Measurements from ENCODE around the gene SMIM33.
A peak's percentile ranks its signal among the peaks of the same experiment; 100 is the strongest.
"Not testable (repeated sequence)": the region's sequence is repeated elsewhere in the genome, so short reads cannot be mapped to it uniquely, and the experiment has no call there.

SMIM33 gene

DNA sequence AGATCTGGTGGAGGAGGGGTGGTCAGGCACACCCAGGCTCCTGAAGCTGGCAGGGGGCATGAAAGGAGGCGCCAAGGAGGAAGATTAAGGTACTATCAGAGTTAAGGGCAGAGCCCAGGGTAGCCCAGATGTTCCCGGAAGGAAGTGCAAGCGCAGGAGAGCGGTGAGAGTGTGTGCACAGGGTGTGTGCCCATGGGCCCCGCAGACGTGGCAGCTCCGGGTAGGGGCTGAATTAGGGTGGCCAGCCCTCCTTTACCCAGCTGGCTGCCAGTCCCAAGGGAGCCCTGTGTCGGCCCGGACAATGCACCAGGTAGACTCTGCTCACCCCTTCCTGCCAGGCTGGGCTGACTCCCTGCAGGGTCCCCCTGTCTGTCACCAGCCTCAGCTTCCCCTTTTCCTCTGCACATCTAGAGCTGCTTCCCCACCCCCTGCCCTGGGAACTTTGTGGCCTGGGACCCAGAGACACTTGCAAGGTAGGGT lies at the start of gene SMIM33:
TSS of gene SMIM33 (plus strand) at position 184 of the 480 bp plus-strand sequence. CDS start at position 302, 118 bp downstream.
- Histone ChIP-seq H3K27me3 (ENCODE audit: low read depth, low read length) (no peaks in the 10 kb centered on the region), H3K4me1 (ENCODE audit: control insufficient read depth in 1 of 2, insufficient read depth in 2 of 2, low read length in 2 of 2) (peaks cover 6 to 22% of the 10 kb centered on the region in 2 donors), H3K4me3 (ENCODE audit: low read depth in 1 of 2, low read length in 2 of 2) (peak within 1 kb of the TSS in 1 of 2 donors; percentile 16), H3K36me3 (ENCODE audit: control insufficient read depth in 1 of 2, insufficient read depth in 2 of 2, low read length in 2 of 2) (peaks cover 0 to 6% of the 10 kb centered on the region in 2 donors), H3K27ac (ENCODE audit: low read length) (peak within 1 kb of the TSS; percentile 51), H3K9me3 (ENCODE audit: control insufficient read depth in 1 of 2, low read length in 2 of 2) (no peaks in the 10 kb centered on the region)

DNA sequence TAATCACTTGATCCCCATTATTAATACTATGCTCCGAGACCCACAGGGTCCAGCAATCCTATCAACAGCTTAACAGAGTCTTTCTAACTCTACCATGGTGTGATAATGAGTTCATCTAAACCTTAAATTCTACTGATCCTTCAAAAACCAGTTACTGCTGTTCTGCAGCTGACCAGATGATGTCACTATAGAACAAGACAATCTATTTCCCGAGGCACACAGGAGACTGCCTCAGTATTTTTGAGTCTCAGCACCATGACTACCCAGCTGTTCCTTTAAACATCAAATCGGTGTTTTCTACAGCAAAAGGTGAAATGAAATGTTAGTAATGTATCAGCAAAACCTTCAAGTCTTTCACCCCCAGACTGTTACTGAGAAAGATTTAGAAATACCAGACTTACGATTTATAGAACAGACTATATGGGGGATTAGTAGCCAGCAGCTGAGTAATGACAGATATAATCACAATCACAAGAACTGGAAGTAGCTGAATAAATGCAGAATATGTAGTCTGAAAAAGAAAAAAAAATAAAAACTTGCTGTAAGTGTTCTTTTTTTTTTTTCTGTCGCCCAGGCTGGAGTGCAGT lies 48.4 kb upstream of the SMIM33 start:
- Histone ChIP-seq H3K36me3 (ENCODE audit: control insufficient read depth in 1 of 2, insufficient read depth in 2 of 2, low read length in 2 of 2) (peaks cover 8 to 38% of the 10 kb centered on the region in 2 donors), H3K4me3 (ENCODE audit: low read depth in 1 of 2, low read length in 2 of 2) (no peak overlapping the region), H3K27me3 (ENCODE audit: low read depth, low read length) (no peaks in the 10 kb centered on the region), H3K4me1 (ENCODE audit: control insufficient read depth in 1 of 2, insufficient read depth in 2 of 2, low read length in 2 of 2) (peaks cover 0 to 18% of the 10 kb centered on the region in 2 donors), H3K27ac (ENCODE audit: low read length) (no peak overlapping the region), H3K9me3 (ENCODE audit: control insufficient read depth in 1 of 2, low read length in 2 of 2) (no peaks in the 10 kb centered on the region)

DNA sequence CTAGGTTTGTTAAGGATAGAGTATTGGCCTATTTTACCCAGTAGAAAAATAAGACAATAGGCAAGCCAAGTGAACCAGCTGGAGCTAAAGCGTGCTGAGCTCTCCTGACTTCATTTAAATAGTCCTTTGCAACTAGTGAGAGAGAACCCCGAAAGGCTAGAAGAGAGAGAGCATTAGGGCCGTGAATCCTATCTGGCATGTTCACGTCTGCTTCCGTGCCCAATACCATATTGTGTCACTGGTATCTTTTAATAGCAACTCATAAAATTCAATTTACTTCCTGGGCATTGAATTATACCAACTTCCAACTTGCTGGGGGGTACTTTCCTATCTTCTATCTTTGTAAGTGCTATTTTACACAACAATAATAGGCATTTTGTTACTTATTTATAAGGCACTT lies 45.3 kb upstream of the SMIM33 start:
- no peak overlapping the region for H3K27ac ChIP-seq (ENCODE audit: low read length)
- no peaks in the 10 kb centered on the region for H3K9me3 ChIP-seq (ENCODE audit: control insufficient read depth in 1 of 2, low read length in 2 of 2)
- peaks cover 7 to 39% of the 10 kb centered on the region in 2 donors for H3K36me3 ChIP-seq (ENCODE audit: control insufficient read depth in 1 of 2, insufficient read depth in 2 of 2, low read length in 2 of 2)
- H3K27me3 ChIP-seq (ENCODE audit: low read depth, low read length), result no peaks in the 10 kb centered on the region
- no peak overlapping the region for H3K4me3 ChIP-seq (ENCODE audit: low read depth in 1 of 2, low read length in 2 of 2)
- H3K4me1 ChIP-seq (ENCODE audit: control insufficient read depth in 1 of 2, insufficient read depth in 2 of 2, low read length in 2 of 2), result peaks cover 0 to 5% of the 10 kb centered on the region in 2 donors

- Histone ChIP-seq H3K4me3 (ENCODE audit: low read depth in 1 of 2, low read length in 2 of 2) (no peak overlapping the region), H3K27ac (ENCODE audit: low read length) (no peak overlapping the region), H3K9me3 (ENCODE audit: control insufficient read depth in 1 of 2, low read length in 2 of 2) (no peaks in the 10 kb centered on the region), H3K4me1 (ENCODE audit: control insufficient read depth in 1 of 2, insufficient read depth in 2 of 2, low read length in 2 of 2) (peaks cover 0 to 5% of the 10 kb centered on the region in 2 donors), H3K36me3 (ENCODE audit: control insufficient read depth in 1 of 2, insufficient read depth in 2 of 2, low read length in 2 of 2) (peaks cover 7 to 39% of the 10 kb centered on the region in 2 donors), H3K27me3 (ENCODE audit: low read depth, low read length) (no peaks in the 10 kb centered on the region)
These were observed 44.5 kb upstream of the SMIM33 start for GRCh38 chr5:139426203-139426885.

- Histone ChIP-seq H3K9me3 (ENCODE audit: control insufficient read depth in 1 of 2, low read length in 2 of 2) (no peaks in the 10 kb centered on the region), H3K27me3 (ENCODE audit: low read depth, low read length) (no peaks in the 10 kb centered on the region), H3K27ac (ENCODE audit: low read length) (no peak overlapping the region), H3K36me3 (ENCODE audit: control insufficient read depth in 1 of 2, insufficient read depth in 2 of 2, low read length in 2 of 2) (peaks cover 11 to 42% of the 10 kb centered on the region in 2 donors), H3K4me1 (ENCODE audit: control insufficient read depth in 1 of 2, insufficient read depth in 2 of 2, low read length in 2 of 2) (no peaks in the 10 kb centered on the region), H3K4me3 (ENCODE audit: low read depth in 1 of 2, low read length in 2 of 2) (no peak overlapping the region)
These were observed 40.8 kb upstream of the SMIM33 start for GRCh38 chr5:139430015-139430414.

DNA sequence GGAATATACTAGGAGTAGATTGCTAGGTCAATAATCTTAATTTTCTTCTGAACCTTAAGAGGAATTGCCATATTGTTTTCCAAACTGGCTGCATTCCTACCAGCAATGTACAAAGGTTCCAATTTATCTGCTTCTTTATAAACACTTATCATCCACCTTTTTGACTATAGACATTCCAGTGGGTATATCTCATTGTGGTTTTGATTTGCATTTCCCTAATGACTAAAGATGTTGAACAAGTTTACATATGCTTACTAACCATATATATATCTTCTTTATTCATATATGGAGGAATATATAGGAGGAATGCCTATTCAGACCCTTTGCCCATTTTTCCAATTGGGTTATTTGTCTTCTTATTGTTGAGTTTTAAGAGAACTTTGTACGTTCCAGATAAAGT lies 39.1 kb upstream of the SMIM33 start:
- H3K36me3 ChIP-seq (ENCODE audit: control insufficient read depth in 1 of 2, insufficient read depth in 2 of 2, low read length in 2 of 2), result peaks cover 11 to 28% of the 10 kb centered on the region in 2 donors

GRCh38 chr5:139435676-139436075 lies 35.1 kb upstream of the SMIM33 start:
- Histone ChIP-seq H3K9me3 (ENCODE audit: control insufficient read depth in 1 of 2, low read length in 2 of 2) (no peaks in the 10 kb centered on the region), H3K36me3 (ENCODE audit: control insufficient read depth in 1 of 2, insufficient read depth in 2 of 2, low read length in 2 of 2) (peaks cover 4 to 17% of the 10 kb centered on the region in 2 donors), H3K4me1 (ENCODE audit: control insufficient read depth in 1 of 2, insufficient read depth in 2 of 2, low read length in 2 of 2) (peaks cover 0 to 11% of the 10 kb centered on the region in 2 donors), H3K27ac (ENCODE audit: low read length) (no peak overlapping the region), H3K27me3 (ENCODE audit: low read depth, low read length) (no peaks in the 10 kb centered on the region), H3K4me3 (ENCODE audit: low read depth in 1 of 2, low read length in 2 of 2) (no peak overlapping the region)

More for the DNA sequence above, 39.1 kb upstream of the SMIM33 start:
- Histone ChIP-seq H3K4me3 (ENCODE audit: low read depth in 1 of 2, low read length in 2 of 2) (no peak overlapping the region), H3K4me1 (ENCODE audit: control insufficient read depth in 1 of 2, insufficient read depth in 2 of 2, low read length in 2 of 2) (no peaks in the 10 kb centered on the region), H3K27me3 (ENCODE audit: low read depth, low read length) (no peaks in the 10 kb centered on the region), H3K27ac (ENCODE audit: low read length) (no peak overlapping the region), H3K9me3 (ENCODE audit: control insufficient read depth in 1 of 2, low read length in 2 of 2) (no peaks in the 10 kb centered on the region)

DNA sequence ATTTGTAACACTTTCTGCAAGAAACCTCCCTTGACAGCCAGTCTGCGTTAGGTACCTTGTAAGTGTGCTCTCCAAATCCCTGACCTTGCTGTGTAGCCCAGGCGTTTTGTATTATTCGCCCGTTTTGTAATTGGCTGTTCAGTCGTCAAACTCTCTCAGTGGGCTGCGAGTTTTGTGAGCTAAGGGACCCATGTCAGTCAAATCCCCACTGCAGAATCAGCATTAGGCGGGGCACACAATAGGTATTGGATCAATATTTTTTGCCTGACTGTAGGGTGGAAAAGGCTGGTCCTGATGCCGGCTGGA lies 32.1 kb upstream of the SMIM33 start:
- peak overlapping the region; percentile 75 to 89 for H3K4me3 ChIP-seq (ENCODE audit: low read depth in 1 of 2, low read length in 2 of 2)
- H3K36me3 ChIP-seq (ENCODE audit: control insufficient read depth in 1 of 2, insufficient read depth in 2 of 2, low read length in 2 of 2), result peaks cover 0 to 11% of the 10 kb centered on the region in 2 donors
- peak overlapping the region; percentile 20 for H3K27ac ChIP-seq (ENCODE audit: low read length)
- H3K9me3 ChIP-seq (ENCODE audit: control insufficient read depth in 1 of 2, low read length in 2 of 2), result no peaks in the 10 kb centered on the region
- H3K27me3 ChIP-seq (ENCODE audit: low read depth, low read length), result no peaks in the 10 kb centered on the region
- H3K4me1 ChIP-seq (ENCODE audit: control insufficient read depth in 1 of 2, insufficient read depth in 2 of 2, low read length in 2 of 2), result peaks cover 0 to 11% of the 10 kb centered on the region in 2 donors

DNA sequence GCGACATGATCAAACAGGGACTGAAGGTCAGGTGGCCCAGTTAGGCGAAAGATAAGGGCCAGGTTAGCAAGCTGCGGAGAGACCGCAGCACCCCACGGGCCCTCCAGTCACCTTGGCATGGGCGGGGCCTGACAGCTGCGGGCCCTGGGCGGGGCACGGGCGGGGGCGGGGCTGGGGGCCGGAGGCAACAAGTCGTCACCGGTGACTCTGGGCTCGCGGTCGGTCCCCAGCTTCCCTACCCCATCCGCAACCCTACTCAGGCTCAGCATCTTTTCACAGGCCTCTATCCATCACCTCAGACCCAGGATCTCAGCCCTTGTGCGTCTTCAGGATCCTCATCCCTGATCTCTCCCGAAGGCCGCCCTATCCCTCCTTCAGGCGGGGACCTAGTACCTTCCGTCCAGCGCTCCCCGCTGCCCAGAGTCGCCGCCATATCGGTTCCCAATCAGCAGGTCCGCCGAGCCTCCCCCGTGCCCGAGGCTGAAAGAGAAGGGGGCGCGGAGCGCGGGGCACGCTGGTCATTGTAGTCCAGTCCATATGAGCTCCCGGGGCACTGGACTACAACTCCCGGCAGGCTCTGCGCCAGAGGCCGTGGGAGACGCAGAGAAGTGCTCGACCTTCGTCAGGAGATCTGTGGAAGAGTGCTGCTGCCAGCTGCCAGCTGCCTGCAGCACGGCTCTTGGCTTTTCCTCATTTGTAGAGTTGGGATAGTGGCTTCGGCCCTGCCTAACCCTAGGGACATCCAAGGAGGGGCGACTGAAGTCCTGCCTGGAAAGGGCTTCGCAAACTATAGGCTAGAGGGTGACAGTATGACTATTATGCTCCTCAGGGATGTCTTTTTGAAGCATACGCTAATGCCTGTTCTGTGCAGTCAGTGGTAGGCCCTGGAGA lies 31.5 kb upstream of the SMIM33 start, which contains the start of gene DNAJC18:
TSS of gene DNAJC18 (minus strand) at position 513 of the 891 bp plus-strand sequence. CDS start at position 433, 80 bp downstream.
- Histone ChIP-seq H3K4me3 (ENCODE audit: low read depth in 1 of 2, low read length in 2 of 2) (peak within 1 kb of the TSS; percentile 75 to 89), H3K27me3 (ENCODE audit: low read depth, low read length) (no peaks in the 10 kb centered on the region), H3K4me1 (ENCODE audit: control insufficient read depth in 1 of 2, insufficient read depth in 2 of 2, low read length in 2 of 2) (peaks cover 0 to 11% of the 10 kb centered on the region in 2 donors), H3K27ac (ENCODE audit: low read length) (peak within 1 kb of the TSS; percentile 93), H3K9me3 (ENCODE audit: control insufficient read depth in 1 of 2, low read length in 2 of 2) (no peaks in the 10 kb centered on the region), H3K36me3 (ENCODE audit: control insufficient read depth in 1 of 2, insufficient read depth in 2 of 2, low read length in 2 of 2) (peaks cover 0 to 7% of the 10 kb centered on the region in 2 donors)

- H3K27ac ChIP-seq (ENCODE audit: low read length); H3K27me3 ChIP-seq (ENCODE audit: low read depth, low read length); H3K36me3 ChIP-seq (ENCODE audit: control insufficient read depth in 1 of 2, insufficient read depth in 2 of 2, low read length in 2 of 2); H3K9me3 ChIP-seq (ENCODE audit: control insufficient read depth in 1 of 2, low read length in 2 of 2); H3K4me3 ChIP-seq (ENCODE audit: low read depth in 1 of 2, low read length in 2 of 2): not testable (repeated sequence)
- H3K4me1 ChIP-seq (ENCODE audit: control insufficient read depth in 1 of 2, insufficient read depth in 2 of 2, low read length in 2 of 2), result peaks cover 0 to 11% of the 10 kb centered on the region in 2 donors
These were observed 30.4 kb upstream of the SMIM33 start for GRCh38 chr5:139440416-139440815.
